GM15510 (cell line): ENCODE results near the gene HTR1E.

ENCODE experiments used
- POLR2A ChIP-seq: IDR thresholded peaks from 3 replicates; pipeline ENCODE4 v1.6.1; 2011; ENCODE audit warnings: borderline replicate concordance; ENCODE audit not compliant: insufficient read length; ENCODE audit errors: extremely low read depth

Gene HTR1E, protein sequence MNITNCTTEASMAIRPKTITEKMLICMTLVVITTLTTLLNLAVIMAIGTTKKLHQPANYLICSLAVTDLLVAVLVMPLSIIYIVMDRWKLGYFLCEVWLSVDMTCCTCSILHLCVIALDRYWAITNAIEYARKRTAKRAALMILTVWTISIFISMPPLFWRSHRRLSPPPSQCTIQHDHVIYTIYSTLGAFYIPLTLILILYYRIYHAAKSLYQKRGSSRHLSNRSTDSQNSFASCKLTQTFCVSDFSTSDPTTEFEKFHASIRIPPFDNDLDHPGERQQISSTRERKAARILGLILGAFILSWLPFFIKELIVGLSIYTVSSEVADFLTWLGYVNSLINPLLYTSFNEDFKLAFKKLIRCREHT

DNA sequence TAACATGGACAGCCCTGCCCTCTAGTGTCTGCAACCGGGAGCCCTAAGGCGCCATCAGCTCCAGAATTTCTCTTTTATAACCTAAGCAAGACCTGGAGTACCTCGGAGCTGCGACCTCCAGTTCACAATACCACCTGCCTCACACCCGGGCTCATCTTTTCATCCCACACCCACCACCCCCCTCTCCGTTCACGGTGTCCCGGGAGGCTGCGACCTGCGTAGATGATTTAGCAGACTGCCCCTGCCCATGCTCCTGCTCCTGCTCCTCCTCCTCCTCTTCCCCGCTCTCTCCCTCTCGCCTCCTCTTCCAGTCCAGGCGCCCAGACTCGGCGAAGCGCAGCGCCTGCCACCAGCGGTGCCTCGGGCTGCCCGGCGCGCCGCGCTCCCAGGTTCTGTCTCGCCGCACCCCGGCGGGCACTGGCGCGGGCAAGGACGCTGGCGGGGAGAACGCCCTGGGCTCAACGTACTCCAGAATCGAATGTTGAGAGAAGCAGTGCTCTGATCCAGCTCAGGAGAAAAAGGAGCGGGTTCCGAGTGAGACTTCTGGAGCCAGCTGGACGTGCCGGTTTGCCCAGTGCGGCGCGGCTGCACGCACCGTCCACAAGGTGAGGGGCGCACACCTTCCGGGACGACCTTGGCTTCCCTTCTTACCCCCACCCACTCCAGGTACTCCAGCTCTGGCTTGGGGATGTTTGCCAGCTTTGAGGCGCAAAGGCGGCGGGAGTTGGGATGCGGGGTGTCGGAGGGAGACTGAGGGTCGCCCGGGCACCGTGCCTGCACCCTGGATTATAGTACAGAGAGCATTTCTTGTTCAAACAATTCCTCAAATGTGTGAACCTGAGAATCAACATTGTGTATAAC, at the start of gene HTR1E:
HTR1E (plus strand) TSS at position 310 of the 861 bp plus-strand sequence. CDS start 77,807 bp downstream, outside the sequence.
- no peak for TF ChIP-seq POLR2A

DNA sequence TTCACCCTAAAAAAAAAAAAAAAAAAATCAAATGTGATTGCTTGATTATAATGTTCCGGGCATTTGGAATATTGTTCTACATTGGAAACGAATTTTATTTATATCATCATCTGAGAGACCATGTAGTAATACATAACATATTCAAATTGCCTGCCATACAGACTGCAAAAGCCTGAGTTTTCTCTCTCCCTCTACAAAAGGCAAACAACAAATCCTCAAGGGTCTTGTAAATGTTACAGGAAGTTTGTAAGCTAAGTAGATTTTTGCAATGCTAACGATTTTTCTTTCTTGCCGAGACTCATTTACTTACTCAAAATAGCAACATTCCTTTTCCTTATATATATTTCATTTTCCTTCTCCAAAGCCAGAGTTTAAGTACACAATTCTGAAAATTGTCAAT, 49.0 kb upstream of the HTR1E start:
- TF ChIP-seq POLR2A, result no peak

DNA sequence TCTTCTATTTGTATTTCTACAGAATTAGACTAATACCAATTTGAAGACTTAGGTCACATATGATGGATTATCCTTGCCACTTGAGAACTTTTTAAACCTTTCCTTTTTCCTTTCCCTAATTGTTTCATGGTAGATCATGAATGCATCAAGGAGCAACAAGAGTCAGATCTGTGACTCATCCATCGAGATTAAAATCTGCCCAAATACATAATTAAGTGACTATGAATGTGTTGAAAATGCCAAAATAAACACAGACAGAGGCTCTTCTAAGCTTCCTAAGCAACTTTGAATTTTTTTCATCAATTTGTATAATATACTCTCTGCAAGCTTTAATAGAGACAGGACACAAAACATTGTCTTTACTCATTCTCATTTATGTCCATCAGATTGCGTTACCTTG, 23.5 kb upstream of the HTR1E start:
- no peak for TF ChIP-seq POLR2A

DNA sequence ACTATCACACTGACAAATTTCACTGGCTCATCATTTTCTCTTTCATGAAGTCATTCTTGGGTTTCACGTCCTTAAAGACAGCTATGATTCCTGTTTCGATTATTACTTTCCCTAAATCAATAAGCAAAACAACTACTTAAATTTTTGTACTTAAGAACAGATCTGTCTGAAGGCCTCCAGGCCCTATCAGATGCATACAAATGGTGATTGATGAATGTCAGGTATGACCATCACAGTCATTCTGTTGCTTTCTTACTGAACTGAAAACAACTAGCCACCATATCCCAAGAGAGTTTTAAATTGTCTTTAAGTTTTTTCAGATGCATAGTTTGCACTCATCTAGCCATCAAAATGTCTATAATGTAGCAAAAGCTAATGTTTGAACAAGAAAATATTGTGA, 20.9 kb upstream of the HTR1E start:
- no peak for TF ChIP-seq POLR2A

DNA sequence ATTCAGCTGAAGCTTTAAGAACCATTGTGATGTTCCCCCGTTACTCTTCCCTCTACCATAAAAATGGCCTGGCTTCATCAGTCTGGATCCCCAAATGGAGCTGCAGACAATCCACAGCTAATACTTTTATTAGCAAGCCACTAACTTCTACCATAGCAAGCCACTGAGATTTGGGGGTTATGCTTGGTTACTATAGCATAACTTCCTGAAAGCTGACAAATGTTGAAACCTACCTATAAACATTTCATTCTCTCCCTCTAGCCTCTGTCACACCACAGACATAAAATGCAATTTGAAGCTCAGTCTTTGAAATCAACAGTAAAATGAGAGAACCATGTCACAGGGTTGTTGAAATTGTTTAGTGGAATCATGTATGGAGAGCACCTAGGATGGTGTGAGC, 3.0 kb upstream of the HTR1E start:
- TF ChIP-seq POLR2A, result no peak

DNA sequence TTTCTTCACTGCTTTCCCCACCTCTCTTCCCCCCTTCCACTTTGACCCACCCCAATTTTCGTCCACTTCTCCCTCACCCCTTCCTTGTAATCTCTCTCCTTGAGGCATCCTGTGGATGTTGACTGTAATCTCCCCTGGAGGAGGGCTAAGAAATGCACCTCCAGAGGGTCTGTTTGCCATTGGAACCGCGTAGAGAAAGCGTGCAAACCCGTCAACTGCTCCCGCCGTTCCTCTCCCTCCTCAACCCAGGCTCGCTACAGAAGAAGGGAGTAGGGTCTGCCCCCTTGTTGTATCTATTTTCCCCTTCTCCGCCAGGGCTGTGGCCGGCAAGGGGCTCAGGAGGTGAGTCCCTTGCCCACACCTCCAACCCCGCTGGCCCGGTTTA, 502 bp upstream of the HTR1E start:
- no peak for TF ChIP-seq POLR2A

DNA sequence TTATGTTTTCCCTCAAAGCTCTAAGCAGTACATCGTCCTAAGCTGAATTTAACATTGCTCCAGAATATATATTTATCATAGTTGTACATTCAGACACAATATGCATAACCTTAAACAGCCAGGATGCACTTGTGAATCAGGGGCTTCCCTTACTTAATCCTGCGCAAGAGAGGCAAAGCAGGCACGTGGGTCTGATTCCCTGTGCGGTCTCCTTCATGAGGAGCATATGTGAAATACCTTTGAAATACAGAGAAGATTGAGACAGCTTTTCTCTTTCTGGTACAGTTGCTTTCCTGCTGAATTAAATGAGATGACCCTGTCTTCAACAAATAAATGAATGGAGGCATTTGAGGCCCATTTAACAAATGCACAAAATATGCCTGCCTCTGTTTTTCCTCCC, 1.5 kb downstream of the HTR1E start:
- TF ChIP-seq POLR2A, result no peak

DNA sequence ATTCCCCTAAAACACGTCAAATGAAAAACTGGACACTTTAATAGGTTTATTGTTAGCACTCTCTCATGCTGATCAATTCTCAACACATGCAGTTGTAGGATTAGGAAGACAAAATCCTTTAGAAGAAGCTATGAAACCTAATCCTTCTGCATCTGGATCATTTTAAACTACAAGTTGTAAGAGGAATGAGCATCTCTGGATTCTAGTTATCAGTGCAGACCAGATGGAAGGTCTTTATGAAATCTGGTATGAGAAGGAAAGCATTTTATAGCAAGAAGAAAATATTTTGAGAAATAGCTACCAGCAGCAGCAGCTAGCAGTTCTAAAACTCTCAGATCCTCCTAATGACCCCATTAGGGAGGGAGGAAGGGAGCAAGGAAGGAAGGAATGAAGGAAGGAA, 4.1 kb downstream of the HTR1E start:
- no peak for TF ChIP-seq POLR2A

DNA sequence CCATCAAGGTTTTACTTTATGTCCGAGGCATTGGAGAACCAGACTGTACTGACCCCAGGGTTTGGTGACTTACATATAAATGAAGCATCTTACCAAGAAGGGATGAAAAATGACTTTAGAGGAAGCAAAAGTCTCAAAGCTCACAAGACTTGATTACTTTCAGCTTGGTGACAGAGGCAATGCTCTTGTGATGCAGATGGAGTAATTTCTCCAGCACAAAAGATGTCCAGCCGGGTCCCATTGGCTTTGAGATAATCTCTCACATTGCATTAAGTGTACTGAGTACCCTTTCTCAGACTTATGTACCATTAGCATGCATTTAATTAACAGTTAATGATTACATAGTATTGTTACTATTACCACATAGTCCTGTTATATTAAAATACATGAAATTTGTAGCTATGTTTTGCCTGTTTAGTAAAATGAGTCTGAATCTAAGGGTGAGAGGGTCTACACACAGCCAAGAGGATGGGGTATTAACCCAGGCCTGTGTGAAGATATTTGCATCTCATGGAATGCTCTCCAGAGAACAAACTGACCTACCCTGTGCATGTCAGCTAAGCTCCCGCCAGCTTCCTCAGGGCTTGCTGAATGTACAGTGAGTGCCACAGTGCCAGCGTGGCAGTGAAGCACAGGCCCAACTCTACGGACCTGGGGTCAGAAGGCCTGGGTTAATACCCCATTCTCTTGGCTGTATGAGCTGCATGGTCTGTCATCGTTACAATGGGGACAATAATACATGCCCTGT, 5.6 kb downstream of the HTR1E start:
- no peak for TF ChIP-seq POLR2A

DNA sequence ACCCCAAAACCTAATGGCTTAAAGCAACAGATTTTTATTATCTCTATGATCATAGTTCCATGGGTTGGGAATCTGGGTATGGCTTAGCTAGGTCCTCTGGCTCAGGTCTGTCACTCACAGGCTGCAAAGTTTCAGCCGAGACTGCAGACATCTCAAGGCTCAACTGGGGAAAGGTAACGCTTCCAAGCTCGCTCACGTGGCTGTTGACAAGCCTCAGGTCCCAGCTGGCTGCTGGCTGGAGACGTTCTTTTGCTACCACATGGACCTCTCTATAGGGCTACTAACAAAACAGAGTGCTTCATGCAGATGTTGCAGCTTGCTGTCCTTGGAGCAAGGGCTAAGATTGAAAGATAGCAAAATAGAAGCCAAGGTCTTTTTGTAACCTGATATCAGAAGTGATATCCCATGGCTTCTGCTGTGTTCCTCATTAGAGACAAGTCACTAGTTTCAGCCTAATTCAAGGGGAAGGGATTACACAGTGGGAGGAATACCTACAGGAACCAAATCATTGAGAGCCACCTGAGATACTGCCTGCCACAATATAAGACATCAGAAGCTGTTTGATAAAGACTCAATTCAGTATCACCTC, 6.6 kb downstream of the HTR1E start:
- TF ChIP-seq POLR2A, result no peak

DNA sequence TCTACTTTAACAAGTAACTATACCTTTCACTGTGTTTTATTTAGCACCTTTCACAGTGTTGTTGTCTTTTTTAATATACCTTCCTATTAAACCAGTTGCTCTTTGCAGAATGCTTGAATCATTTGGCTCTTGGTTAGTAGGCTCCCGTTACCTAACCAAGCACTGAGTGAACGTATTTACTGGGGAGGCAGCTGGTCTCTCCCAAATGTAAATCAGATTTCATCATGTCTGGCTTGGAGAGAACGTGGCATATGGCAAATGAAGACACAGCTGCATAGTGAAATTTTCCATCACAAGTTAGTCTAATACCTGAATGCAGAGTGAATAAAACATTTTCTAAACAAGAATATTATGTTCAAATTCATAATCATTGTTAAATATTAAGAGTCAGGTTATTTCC, 12.4 kb downstream of the HTR1E start:
- no peak for TF ChIP-seq POLR2A

DNA sequence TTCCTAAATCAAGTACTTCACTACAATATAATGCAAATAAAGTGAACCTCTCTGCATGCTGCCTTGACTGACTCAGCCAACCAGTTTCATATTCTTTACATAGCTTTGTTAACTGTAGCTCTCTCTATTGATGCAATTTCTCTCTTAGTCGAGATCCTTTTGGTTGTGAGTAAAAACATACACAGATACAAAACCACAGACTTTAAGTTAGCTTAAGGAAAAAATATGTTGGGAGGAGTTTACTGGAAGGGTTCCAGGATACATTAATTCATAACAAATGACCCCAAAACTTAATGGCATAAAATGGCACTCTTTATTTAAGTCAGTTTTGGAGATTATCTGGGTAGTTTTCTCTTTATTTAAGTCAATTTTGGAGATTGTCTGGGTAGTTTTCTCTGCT, 15.7 kb downstream of the HTR1E start:
- no peak for TF ChIP-seq POLR2A

DNA sequence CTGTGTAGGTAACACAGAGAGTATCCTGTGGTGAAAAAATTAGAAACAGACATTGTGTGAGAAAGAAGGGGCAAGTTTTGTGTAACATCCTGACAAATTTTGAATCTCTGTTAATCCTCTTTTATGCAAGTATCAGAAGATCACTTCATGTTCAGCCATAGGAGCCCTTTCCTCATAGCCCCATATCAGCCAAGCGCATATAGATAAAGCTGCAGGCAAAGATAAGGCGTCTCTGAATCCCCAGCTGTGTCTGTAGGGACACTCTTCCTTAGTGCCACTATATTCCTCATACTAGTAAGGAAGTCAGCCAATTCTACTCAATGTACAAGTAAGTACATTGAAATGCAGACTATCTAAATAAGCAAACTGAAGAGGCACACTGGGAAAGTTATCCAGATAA, 22.3 kb downstream of the HTR1E start:
- TF ChIP-seq POLR2A, result no peak

DNA sequence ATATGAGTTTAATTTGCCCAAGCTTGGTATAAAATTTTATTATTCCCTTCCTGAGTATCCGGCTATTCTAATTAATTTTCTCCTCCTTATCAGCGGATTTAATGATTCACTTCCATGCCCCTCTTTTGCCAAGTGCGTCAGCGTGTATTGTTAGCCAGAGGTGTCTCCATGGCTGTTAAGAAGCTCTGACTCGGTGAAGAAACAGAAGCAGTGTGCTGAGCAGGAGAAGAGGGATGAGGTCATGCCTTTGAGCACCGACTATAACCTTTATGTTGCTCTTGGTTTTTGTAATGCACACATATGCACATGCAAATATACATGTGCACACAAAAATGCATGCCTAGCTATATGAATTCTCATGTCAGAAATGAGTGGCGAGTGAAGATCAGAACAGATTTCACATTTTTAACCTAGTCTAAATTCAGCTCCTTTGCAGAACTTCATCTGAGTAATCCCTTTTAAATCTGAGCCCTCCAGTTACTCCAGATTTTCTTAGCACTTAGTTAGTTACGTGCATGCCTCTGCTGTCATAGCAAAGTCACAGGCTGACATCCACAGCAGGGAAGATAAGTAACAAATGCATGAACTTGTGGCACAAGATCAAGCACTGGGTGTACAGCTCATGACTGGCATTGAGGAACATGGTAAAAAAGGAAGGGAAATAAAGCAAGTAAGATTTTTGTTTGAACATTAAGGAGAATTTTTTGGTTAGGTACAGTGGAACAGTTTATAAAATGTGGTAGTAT, 24.3 kb downstream of the HTR1E start:
- TF ChIP-seq POLR2A, result no peak
